ENCODE results near the gene A2M.

GRCh38 chr12:9090220-9090619 is 25.5 kb downstream of the A2M start:
- TF ChIP-seq, protein P1, sequence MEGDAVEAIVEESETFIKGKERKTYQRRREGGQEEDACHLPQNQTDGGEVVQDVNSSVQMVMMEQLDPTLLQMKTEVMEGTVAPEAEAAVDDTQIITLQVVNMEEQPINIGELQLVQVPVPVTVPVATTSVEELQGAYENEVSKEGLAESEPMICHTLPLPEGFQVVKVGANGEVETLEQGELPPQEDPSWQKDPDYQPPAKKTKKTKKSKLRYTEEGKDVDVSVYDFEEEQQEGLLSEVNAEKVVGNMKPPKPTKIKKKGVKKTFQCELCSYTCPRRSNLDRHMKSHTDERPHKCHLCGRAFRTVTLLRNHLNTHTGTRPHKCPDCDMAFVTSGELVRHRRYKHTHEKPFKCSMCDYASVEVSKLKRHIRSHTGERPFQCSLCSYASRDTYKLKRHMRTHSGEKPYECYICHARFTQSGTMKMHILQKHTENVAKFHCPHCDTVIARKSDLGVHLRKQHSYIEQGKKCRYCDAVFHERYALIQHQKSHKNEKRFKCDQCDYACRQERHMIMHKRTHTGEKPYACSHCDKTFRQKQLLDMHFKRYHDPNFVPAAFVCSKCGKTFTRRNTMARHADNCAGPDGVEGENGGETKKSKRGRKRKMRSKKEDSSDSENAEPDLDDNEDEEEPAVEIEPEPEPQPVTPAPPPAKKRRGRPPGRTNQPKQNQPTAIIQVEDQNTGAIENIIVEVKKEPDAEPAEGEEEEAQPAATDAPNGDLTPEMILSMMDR (IDR thresholded peaks at IDR 0.05), result no peak
- TF ChIP-seq POLR2A (IDR thresholded peaks at IDR 0.05), result no peak

Measured in adrenal gland (tissue), 5 donors.